ENCODE measurements around the gene PKIG.
A peak's percentile ranks its signal among the peaks of the same experiment; 100 is the strongest.
"Not testable (repeated sequence)": the region's sequence is repeated elsewhere in the genome, so short reads cannot be mapped to it uniquely, and the experiment has no call there.

Gene PKIG

DNA sequence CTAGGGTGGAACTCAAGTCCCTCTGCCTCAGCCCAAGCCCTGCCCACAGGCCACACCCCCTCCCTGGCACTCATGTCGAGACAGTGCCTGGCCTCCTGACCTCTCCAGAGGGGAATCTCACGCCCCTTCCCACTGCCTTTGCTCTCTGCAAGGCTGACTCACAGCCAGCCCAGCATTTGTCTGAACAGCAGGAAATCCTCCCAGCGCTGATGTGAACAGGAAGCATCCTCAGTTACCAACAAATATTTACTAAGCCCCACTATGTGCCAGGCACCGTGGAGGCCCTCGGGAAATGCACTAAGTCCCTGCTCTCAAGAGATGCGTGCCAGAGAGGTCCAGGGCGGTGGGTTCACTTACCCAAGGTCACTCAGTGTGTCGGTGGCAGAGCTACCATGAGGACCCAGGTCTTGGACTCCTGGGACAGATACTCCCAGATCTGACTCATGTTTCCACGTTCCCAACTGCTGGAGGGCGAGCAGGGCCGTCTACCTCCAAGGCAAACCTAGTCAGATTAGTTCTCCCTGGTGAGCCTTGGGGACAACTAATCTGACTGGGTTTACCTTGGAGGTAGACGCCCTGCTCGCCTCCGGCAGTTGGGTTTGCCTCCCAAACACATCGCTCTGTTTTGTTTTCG lies 61.3 kb downstream of the PKIG start:
- DNase-seq = peak; percentile 80

GRCh38 chr20:44644230-44644617 lies 61.8 kb downstream of the PKIG start:
- no peak for DNase-seq

- DNase-seq = peak; percentile 62
These were observed 62.3 kb downstream of the PKIG start for GRCh38 chr20:44644667-44645131.

DNA sequence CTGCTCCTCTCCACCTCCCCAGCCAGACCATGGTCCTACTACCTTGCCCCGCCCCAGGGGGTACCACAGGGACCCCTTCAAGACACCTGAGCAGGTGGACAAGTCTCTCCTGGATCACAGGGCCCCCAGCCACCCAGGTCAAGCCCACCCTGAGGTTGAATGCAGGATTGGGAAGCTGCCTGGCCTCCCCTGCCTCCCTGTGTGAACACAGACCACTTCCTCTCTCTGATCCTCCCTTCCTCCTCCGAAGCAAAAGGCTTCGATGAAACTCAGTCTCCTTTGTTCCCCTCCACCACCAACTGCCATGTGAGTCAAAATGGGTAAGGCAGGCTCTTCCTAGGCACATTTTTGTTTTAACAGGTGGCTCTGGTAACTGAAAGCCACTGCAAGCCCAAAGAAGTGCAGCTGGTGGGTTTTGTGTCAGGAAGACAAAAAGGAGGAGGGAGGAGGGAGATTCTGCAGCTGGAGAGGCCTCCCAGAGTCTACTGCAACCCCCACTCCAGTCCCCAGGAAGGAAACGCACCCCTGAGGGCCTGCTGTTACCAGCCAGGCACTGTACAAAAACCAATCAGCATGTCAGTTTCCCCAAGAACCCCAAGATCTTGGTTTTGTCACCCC lies 63.8 kb downstream of the PKIG start:
- peak; percentile 35 for DNase-seq

DNA sequence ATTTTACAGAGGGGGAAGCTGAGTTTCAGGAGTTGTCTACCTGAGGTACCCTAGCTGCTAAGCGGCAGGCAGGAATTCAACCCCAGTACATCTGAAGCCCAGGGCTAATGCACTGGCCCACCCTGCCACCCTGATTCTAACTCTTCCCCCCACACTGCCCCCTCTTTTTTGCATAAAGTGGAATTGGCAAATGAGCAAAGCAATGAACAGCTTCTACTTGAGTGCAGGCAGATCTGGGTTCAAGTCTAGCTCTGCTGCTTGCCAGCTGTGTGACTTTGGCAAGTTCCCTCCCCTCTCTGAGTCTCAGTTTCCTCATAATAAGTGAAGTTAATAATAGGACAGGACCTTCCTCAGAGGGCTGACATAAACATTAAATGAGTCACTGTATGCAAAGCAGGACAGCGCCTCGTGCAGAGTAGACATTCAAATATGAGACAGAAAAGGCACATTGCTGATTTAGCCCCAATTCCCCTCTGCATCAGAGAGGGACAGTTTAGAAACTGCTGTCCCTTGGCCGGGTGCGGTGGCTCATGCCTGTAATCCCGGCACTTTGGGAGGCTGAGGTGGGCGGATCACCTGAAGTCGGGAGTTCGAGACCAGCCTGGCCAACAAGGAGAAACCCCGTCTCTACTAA lies 64.4 kb downstream of the PKIG start:
- peak; percentile 54 for DNase-seq

DNA sequence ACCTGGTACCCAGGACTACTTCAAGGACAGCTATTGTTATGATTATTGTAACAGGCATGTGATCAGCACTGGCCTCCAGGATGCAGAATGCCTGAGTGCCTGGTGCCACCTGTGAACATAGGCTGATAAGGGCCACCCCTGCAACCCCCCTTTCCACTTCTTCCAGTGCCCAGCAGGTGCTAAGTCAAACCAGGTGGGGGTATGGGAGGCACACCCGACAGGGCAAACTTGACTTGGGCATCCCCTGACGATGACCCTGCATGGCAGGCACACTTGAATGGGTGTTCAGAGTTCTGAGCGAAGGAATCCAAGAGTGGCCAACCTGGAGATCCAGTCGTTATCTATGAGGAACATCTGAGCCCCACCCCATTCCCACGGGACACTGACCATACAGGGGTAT lies 65.7 kb downstream of the PKIG start:
- no peak for DNase-seq

- no peak for DNase-seq
These were observed 66.2 kb downstream of the PKIG start for GRCh38 chr20:44648579-44648978.

DNA sequence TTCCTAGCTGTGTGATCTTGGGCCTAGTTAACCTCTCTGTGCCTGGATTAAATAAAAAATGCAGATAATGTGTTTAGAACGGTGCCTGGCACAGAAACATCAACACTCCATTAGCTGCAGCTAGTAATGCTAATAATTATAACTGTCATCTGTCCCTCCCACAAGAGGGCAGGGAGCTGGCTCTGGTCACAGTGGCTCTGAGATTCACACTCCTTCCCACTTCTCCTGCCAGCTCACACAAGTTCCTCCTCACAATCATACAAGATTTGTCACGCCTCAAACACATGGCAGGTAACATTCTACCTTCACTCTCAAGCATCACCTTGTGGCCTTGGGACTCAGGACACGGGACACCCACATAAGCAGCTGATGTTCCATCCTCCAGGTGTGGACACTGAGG lies 66.7 kb downstream of the PKIG start:
- DNase-seq = no peak

DNA sequence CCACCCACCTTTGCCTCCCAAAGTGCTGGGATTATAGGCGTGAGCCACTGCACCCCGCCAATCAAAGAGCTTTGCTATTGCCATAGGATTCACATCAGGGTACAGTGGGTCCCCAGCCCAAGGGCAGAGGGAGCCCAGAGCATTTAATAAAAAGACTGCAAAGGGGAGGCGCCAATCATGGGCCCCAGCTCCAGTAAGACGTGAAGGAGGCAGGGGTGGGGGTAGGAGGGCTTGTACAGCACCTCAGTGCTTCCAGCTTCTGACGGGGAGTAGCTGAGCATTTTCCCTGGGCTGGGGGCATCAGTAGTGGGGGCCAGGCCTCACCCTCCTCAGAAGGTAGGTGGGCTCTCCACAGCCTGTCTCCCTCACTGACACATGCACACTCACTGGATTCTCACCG lies 67.6 kb downstream of the PKIG start:
- no peak for DNase-seq

GRCh38 chr20:44650771-44651433 lies 68.5 kb downstream of the PKIG start:
- no peak for DNase-seq

DNA sequence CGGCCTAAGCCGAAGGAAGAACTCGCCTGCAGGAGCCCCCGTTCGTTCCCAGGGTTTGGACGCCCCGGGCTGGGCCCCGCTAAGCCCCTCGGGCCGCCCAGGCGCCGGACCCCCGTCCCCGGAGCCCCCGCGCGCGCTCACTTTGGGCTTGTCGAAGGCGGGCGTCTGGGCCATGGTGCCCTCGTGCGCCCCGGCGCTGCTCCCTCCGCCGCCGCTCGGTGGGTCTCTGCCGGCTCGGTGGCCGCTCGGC lies 69.0 kb downstream of the PKIG start:
- DNase-seq = no peak

DNA sequence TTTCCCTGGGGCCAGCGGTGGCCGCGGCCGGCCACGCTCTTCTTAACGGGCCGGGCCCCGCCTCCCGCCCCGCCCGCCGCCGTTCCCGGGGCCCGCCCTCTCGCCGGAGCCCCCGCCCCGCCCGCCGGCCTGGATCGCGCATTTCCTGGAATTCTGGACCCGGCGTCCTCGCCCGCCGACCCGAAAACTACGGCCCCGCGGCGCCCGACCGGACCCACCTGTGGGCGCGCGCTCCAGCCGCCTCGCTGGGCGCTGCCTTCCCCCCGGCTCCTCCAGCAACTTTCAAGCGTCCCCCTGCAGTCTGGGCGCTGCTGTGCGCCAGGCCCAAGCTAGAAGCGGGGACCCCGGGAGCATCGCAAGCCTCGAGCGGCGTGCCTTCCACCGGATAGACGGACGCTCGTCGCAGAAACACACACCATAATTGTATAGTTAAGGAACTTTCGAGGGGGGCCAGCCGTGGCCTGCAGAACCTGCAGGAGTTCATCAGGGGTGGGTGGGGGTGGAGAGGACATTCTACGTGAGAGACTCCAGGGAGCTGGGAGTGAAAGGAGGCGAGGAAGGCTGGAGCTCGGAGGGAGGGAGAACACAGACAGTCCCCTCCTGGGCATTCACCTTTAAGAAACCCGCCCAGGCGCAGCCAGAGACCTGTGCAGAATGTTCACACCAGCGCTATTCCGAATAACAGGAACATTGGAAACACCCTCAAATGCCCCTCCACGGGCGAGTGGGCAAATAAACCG lies 69.5 kb downstream of the PKIG start, which contains the start of gene ADA:
Gene ADA, minus strand, starts transcription at position 16 of the 740 bp plus-strand sequence. CDS start 92 bp downstream, outside the sequence.
- no peak for DNase-seq

GRCh38 chr20:44653546-44653945 lies 71.2 kb downstream of the PKIG start:
- DNase-seq = no peak

DNA sequence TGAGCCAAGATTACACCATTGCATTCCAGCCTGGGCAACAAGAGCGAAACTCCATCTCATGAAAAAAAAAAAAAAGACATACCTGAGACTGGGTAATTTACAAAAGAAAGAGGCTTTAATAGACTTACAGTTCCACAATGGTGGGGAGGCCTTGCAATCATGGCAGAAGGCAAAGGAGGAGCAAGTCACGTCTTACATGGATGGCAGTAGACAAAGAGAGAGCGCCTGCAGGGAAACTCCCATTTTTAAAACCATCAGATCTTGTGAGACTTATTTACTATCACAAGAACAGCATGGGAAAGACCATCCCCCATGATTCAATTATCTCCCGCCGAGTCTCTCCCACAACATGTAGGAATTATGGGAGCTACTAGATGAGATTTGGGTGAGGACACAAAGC lies 71.8 kb downstream of the PKIG start:
- not testable (repeated sequence) for DNase-seq

- no peak for DNase-seq
These were observed 74.1 kb downstream of the PKIG start for GRCh38 chr20:44656448-44656847.

GRCh38 chr20:44657875-44658274 lies 75.5 kb downstream of the PKIG start:
- no peak for DNase-seq

- DNase-seq = no peak
These were observed 76.4 kb downstream of the PKIG start for GRCh38 chr20:44658810-44659209.

DNA sequence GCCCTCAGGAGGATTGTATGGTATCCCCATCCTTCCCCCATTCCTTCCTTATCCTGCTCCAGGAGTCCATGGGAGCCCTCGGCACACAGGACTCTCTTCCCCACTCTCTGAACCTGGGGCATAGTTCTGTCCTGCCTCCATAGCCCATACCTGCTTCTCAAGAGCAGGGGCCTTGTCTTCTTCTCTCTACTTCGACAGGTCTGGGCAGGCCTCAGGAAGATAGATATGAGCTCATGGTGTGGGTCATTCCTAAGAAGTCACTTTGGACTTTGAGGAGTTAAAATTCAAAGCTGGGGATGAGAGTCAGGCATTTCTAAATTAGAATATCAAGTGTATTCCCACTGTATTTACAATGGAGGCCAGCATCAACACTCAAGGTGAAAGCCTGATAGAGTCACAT lies 77.6 kb downstream of the PKIG start:
- no peak for DNase-seq

- DNase-seq = no peak
These were observed 78.2 kb downstream of the PKIG start for GRCh38 chr20:44660581-44660980.

- no peak for DNase-seq
These were observed 79.9 kb downstream of the PKIG start for GRCh38 chr20:44662261-44662660.

- DNase-seq = peak; percentile 36
These were observed 81.8 kb downstream of the PKIG start for GRCh38 chr20:44664131-44664530.

- no peak for DNase-seq
These were observed 83.7 kb downstream of the PKIG start for GRCh38 chr20:44666066-44666465.

Measured in CD4-positive, alpha-beta T cell treated with Interleukin-15 for 1 hour (primary cell).